Psoas muscle (tissue), 8 donors: ENCODE measurements around the gene COL15A1. TPM values are rescaled to one million over a fixed set of nuclear protein-coding genes. Genes with fewer than 3 reads are reported as not detected.

Experiments
- ATAC-seq, 4 donors: fragments of 200-7000 bp; cut with Tn5 transposase; one replicate each; pipeline ENCODE4 v1.9.1; 2020; ENCODE audit warnings: moderate library complexity in 3 of 4, mild to moderate bottlenecking in 2 of 4
- DNase-seq, 2 donors: peaks; one replicate each; pipeline ENCODE4 v3.0.0-alpha.2; 2020
- H3K27ac ChIP-seq: fragments of 200-600 bp; one replicate; pipeline ENCODE4 v1.8.0; 2022
- H3K27me3 ChIP-seq, 3 donors: fragments of 200-600 bp in 1 of 3; one replicate each; pipeline versions ENCODE4 v1.6.1 to v1.8.0; 2013 to 2022; ENCODE audit warnings: low read length in 2 of 3, mild to moderate bottlenecking in 2 of 3, moderate library complexity in 1 of 3; ENCODE audit not compliant: insufficient read depth in 3 of 3
- H3K36me3 ChIP-seq, 2 donors: fragments of 200-600 bp in 1 of 2; one replicate each; pipeline versions ENCODE4 v1.6.1 to v1.8.0; 2013 to 2022; ENCODE audit warnings: low read depth in 1 of 2, mild to moderate bottlenecking in 1 of 2, moderate library complexity in 1 of 2; ENCODE audit not compliant: insufficient read depth in 1 of 2
- H3K4me1 ChIP-seq: fragments of 200-600 bp; one replicate; pipeline ENCODE4 v1.8.0; 2022
- H3K4me3 ChIP-seq: fragments of 200-600 bp; one replicate; pipeline ENCODE4 v1.8.0; 2022; ENCODE audit warnings: mild to moderate bottlenecking
- H3K9me3 ChIP-seq: fragments of 200-600 bp; one replicate; pipeline ENCODE4 v1.8.0; 2022
- WGBS, 3 donors: extraction: QIAGEN DNeasy Blood & Tissue Kit; methylation state at CpG; one replicate each; pipeline versions ENCODE4 v1.1.6 to v1.1.7; 2013; 5-methylcytosine and 5-hydroxymethylcytosine counted together
- intact Hi-C, 2 donors: fragments of 100-400 bp; cut with DNase I; formaldehyde crosslinking; loops; one replicate each; pipeline versions ENCODE4 v1.11.0 to v1.14.2; 2022
- long read RNA-seq, 2 donors: library from polyadenylated mRNA; unstranded; transcript quantifications; one replicate each; pipeline ENCODE4 v2.0.0, GENCODE V29; 2021
- polyA plus RNA-seq, 3 donors: library from polyadenylated mRNA; stranded (reverse); fragments of 200-250 nt; gene quantifications; one replicate each; pipeline ENCODE4 v1.2.3, GENCODE V29; 2013
- total RNA-seq, 4 donors: library from RNA; stranded (reverse); fragmentation: NEBNext Ultra II Directional in 2 of 4; extraction: Animal tissue kit (Norgen Biotek cat#: 25700) in 2 of 4; gene quantifications; one replicate each; pipeline versions ENCODE4 v1.2.1 to v1.2.4, GENCODE V29; 2021 to 2023
- TF ChIP-seq, protein P1 (sequence below): fragments of 200-600 bp; IDR thresholded peaks from one replicate; pipeline ENCODE4 v1.8.0; 2022; ENCODE audit warnings: antibody characterized with exemption
- donor health status: healthy with polysubstance abuse.
- donor health status: DM: no; HTN: no; CAD: no; lungs with moderate emphysema.
- donor health status: Bipolar disorder and iron deficiency.
- donor health status: healthy.
- donor health status: DM: yes; HTN: yes; CAD: no.
- donor health status: DM: no; HTN: no; CAD: no.
- donor health status: DM: no; HTN: no; CAD: no.
- donor health status: DM: yes; HTN: yes; CAD: no.

The COL15A1 gene
- total RNA-seq (10 to 100 TPM in 2 of 4 donors, 1 to 10 TPM in 2; 5.6 to 34.7 (median 14.3) TPM), polyA plus RNA-seq (1 to 10 TPM; 2.9 to 7.5 (median 3.7) TPM)
- long read RNA-seq, donor 1, full-length matches to known transcripts = 13 of 28 reads
- long read RNA-seq, donor 1, partial matches to known transcripts = 13 of 28 reads
- long read RNA-seq, donor 1, other reads (novel, unspliced or antisense) = 2 of 28 reads
- long read RNA-seq, donor 2, full-length matches to known transcripts = 5 of 16 reads
- long read RNA-seq, donor 2, partial matches to known transcripts = 7 of 16 reads
- long read RNA-seq, donor 2, other reads (novel, unspliced or antisense) = 4 of 16 reads

GRCh38 chr9:98943682-98944056 lies at the start of gene COL15A1:
COL15A1 (plus strand) TSS chr9:98943907; CDS start chr9:98944062, 155 bp downstream.
- peak in 1 of 2 donors; percentile 42 for DNase-seq
- ATAC-seq = peak; percentile 39 to 77 (median 72)
- peaks cover 0 to 62% (median 10%) of the 10 kb centered on the region in 3 donors for H3K27me3 ChIP-seq
- no peaks in the 10 kb centered on the region for H3K4me1 ChIP-seq
- intact Hi-C loops = no loop called here
- TF ChIP-seq, protein P1, sequence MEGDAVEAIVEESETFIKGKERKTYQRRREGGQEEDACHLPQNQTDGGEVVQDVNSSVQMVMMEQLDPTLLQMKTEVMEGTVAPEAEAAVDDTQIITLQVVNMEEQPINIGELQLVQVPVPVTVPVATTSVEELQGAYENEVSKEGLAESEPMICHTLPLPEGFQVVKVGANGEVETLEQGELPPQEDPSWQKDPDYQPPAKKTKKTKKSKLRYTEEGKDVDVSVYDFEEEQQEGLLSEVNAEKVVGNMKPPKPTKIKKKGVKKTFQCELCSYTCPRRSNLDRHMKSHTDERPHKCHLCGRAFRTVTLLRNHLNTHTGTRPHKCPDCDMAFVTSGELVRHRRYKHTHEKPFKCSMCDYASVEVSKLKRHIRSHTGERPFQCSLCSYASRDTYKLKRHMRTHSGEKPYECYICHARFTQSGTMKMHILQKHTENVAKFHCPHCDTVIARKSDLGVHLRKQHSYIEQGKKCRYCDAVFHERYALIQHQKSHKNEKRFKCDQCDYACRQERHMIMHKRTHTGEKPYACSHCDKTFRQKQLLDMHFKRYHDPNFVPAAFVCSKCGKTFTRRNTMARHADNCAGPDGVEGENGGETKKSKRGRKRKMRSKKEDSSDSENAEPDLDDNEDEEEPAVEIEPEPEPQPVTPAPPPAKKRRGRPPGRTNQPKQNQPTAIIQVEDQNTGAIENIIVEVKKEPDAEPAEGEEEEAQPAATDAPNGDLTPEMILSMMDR = no peak
- peak within 1 kb of the TSS; percentile 49 for H3K27ac ChIP-seq
- no peaks in the 10 kb centered on the region for H3K9me3 ChIP-seq
- 1% methylated on average over 25 to 58 of the region's 58 CpGs for WGBS, 3 donors
- peak within 1 kb of the TSS; percentile 72 for H3K4me3 ChIP-seq
- H3K36me3 ChIP-seq = no peaks in the 10 kb centered on the region

- H3K36me3 ChIP-seq = no peaks in the 10 kb centered on the region
- no peak for ATAC-seq
- DNase-seq = no peak
- intact Hi-C loops = no loop called here
- no peaks in the 10 kb centered on the region for H3K4me1 ChIP-seq
- no peak overlapping the region for H3K27ac ChIP-seq
- TF ChIP-seq, protein P1 = no peak
- H3K9me3 ChIP-seq = peaks cover 4% of the 10 kb centered on the region
- 79 to 86% (median 79%) methylated on average over 3 of the region's 3 CpGs for WGBS, 3 donors
- H3K27me3 ChIP-seq = no peaks in the 10 kb centered on the region
- H3K4me3 ChIP-seq = no peak overlapping the region
These were observed 49.5 kb upstream of the COL15A1 start for GRCh38 chr9:98894171-98894570.

- Histone ChIP-seq H3K36me3 (no peaks in the 10 kb centered on the region), H3K4me3 (no peak overlapping the region), H3K9me3 (peaks cover 4% of the 10 kb centered on the region), H3K4me1 (no peaks in the 10 kb centered on the region), H3K27me3 (no peaks in the 10 kb centered on the region), H3K27ac (no peak overlapping the region)
- WGBS, 3 donors = 65 to 75% (median 75%) methylated on average over 3 of the region's 3 CpGs
- ATAC-seq = no peak
- no peak for DNase-seq
- intact Hi-C loops = no loop called here
- TF ChIP-seq, protein P1 = no peak
These were observed 48.9 kb upstream of the COL15A1 start for GRCh38 chr9:98894761-98895160.

GRCh38 chr9:98896632-98897031 lies 47.1 kb upstream of the COL15A1 start:
- no peaks in the 10 kb centered on the region for H3K27me3 ChIP-seq
- no peaks in the 10 kb centered on the region for H3K4me1 ChIP-seq
- DNase-seq (no peak), ATAC-seq (no peak)
- 93 to 97% (median 93%) methylated on average over 2 of the region's 2 CpGs for WGBS, 3 donors
- no peak overlapping the region for H3K4me3 ChIP-seq
- H3K27ac ChIP-seq = no peak overlapping the region
- no peaks in the 10 kb centered on the region for H3K36me3 ChIP-seq
- peaks cover 4% of the 10 kb centered on the region for H3K9me3 ChIP-seq
- intact Hi-C loops = no loop called here
- TF ChIP-seq, protein P1 = no peak

DNA sequence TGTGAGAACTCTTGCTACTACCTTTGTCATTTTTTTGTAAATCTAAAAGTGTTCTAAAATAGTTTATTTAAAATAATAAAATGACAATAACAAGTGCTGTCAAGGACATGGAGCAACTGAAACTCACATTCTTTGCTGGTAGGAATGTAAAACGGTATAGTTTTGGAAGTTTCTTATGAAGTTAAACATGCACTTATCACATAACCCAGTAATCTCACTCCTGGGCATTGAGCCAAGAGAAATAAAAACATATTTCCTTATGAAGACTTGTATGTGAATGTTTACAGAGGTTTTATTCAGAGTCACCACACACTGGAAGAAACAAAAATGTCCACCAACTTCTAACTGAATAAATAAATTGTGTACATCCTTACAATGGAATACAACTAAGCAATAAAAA lies 46.0 kb upstream of the COL15A1 start:
- Histone ChIP-seq H3K9me3 (peaks cover 4% of the 10 kb centered on the region), H3K4me3 (no peak overlapping the region), H3K27me3 (no peaks in the 10 kb centered on the region), H3K4me1 (no peaks in the 10 kb centered on the region), H3K27ac (no peak overlapping the region), H3K36me3 (no peaks in the 10 kb centered on the region)
- 50 to 55% (median 52%) methylated on average over 1 of the region's 1 CpG for WGBS, 3 donors
- TF ChIP-seq, protein P1 = no peak
- ATAC-seq = no peak
- DNase-seq = no peak
- intact Hi-C loops = no loop called here
